ENCODE results near the gene CDS2. TPM values are rescaled to one million over a fixed set of nuclear protein-coding genes. Genes with fewer than 3 reads are reported as not detected.

The CDS2 gene
- total RNA-seq, 1 donor from 2014 or later, result 23.4 TPM

- Histone ChIP-seq H3K36me3 (ENCODE audit: control insufficient read depth, insufficient read depth, low read length) (no peaks in the 10 kb centered on the region), H3K27me3 (ENCODE audit: control insufficient read depth, insufficient read depth, low read length) (no peaks in the 10 kb centered on the region), H3K4me3 (ENCODE audit: low read depth, low read length) (no peak overlapping the region)
- no peak for TF ChIP-seq CTCF (IDR thresholded peaks at IDR 0.05; ENCODE audit: insufficient read depth, low read length, severe bottlenecking)
- DNase-seq (ENCODE audit: low read depth) (no peak), FAIRE-seq (no peak)
Measured at GRCh38 chr20:5234978-5235377, 108.2 kb downstream of the CDS2 start.

Other genes starting within 250 kb of the CDS2 start
- gene SLC23A2, start 125.5 kb upstream of the CDS2 start, total RNA-seq, result 6.8 and 7.6 TPM in 2 replicates
- 45.5 and 51.6 TPM in 2 replicates for gene TMEM230, start 13.9 kb upstream of the CDS2 start, total RNA-seq
- 43.7 and 60.8 TPM in 2 replicates for gene PCNA, start 7.0 kb upstream of the CDS2 start, total RNA-seq
- gene PROKR2, start 189.9 kb downstream of the CDS2 start, total RNA-seq, result not detected in 2 replicates